NCI-H1092 (cell line): ENCODE data around the gene CROCC.
"Not testable (repeated sequence)": the region's sequence is repeated elsewhere in the genome, so short reads cannot be mapped to it uniquely, and the experiment has no call there.

Source experiments
- DNase-seq: peaks from one replicate; lab custom pipeline; 2025; lab: John Stamatoyannopoulos, UW

CROCC gene

GRCh38 chr1:16916036-16916880, 5.5 kb upstream of the CROCC start:
- not testable (repeated sequence) for DNase-seq

- DNase-seq = no peak
These were observed 3.4 kb upstream of the CROCC start for GRCh38 chr1:16918371-16918770.

GRCh38 chr1:16918936-16919665, 2.6 kb upstream of the CROCC start:
- DNase-seq = not testable (repeated sequence)

- DNase-seq = no peak
These were observed 780 bp upstream of the CROCC start for GRCh38 chr1:16920951-16921350.

GRCh38 chr1:16922466-16922865, 735 bp downstream of the CROCC start:
- no peak for DNase-seq

- no peak for DNase-seq
These were observed 1.2 kb downstream of the CROCC start for GRCh38 chr1:16922885-16923431.

GRCh38 chr1:16924216-16924918, 2.6 kb downstream of the CROCC start:
- no peak for DNase-seq

GRCh38 chr1:16924919-16925477, 3.3 kb downstream of the CROCC start:
- DNase-seq = no peak

GRCh38 chr1:16925635-16926490, 4.1 kb downstream of the CROCC start:
- no peak for DNase-seq

GRCh38 chr1:16926491-16927073, 4.9 kb downstream of the CROCC start:
- peak; percentile 85 for DNase-seq

- DNase-seq = no peak
These were observed 5.5 kb downstream of the CROCC start for GRCh38 chr1:16927256-16927655.

- DNase-seq = no peak
These were observed 6.2 kb downstream of the CROCC start for GRCh38 chr1:16927711-16928485.

GRCh38 chr1:16929146-16930041, 7.7 kb downstream of the CROCC start:
- not testable (repeated sequence) for DNase-seq

GRCh38 chr1:16931206-16931934, 9.6 kb downstream of the CROCC start:
- DNase-seq = not testable (repeated sequence)

- DNase-seq = not testable (repeated sequence)
These were observed 12.2 kb downstream of the CROCC start for GRCh38 chr1:16933945-16934344.

- not testable (repeated sequence) for DNase-seq
These were observed 14.8 kb downstream of the CROCC start for GRCh38 chr1:16936580-16936979.

- DNase-seq = no peak
These were observed 16.9 kb downstream of the CROCC start for GRCh38 chr1:16938351-16939321.
